ENCODE data around the gene TOMM40L.

Gene TOMM40L

DNA sequence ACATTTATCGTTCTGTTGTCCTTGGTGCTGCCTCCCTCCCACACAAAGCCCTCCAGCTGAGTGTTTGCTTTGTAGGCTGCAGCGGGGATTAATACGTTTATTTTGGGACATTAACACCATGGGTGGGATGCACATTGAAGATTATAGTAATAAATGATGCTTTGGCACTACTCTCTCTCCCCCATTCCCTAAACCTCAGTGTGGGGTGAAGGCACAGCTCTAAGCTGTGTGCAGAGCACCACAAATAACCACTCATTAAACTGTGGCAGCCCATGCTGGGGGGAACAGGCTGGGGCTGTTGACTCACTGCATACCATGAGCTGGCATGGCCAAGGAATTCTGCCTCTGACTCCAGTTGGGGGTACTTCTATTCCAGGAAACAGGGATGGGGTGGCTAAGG lies 40.3 kb downstream of the TOMM40L start:
- TF ChIP-seq EZH2 (IDR thresholded peaks at IDR 0.05; ENCODE audit: borderline replicate concordance, low read length): no peak
- TF ChIP-seq, protein P1, sequence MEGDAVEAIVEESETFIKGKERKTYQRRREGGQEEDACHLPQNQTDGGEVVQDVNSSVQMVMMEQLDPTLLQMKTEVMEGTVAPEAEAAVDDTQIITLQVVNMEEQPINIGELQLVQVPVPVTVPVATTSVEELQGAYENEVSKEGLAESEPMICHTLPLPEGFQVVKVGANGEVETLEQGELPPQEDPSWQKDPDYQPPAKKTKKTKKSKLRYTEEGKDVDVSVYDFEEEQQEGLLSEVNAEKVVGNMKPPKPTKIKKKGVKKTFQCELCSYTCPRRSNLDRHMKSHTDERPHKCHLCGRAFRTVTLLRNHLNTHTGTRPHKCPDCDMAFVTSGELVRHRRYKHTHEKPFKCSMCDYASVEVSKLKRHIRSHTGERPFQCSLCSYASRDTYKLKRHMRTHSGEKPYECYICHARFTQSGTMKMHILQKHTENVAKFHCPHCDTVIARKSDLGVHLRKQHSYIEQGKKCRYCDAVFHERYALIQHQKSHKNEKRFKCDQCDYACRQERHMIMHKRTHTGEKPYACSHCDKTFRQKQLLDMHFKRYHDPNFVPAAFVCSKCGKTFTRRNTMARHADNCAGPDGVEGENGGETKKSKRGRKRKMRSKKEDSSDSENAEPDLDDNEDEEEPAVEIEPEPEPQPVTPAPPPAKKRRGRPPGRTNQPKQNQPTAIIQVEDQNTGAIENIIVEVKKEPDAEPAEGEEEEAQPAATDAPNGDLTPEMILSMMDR (IDR thresholded peaks at IDR 0.05; ENCODE audit: low read length): no peak
- Histone ChIP-seq H3K36me3 (ENCODE audit: insufficient read depth, low read length) (no peaks in the 10 kb centered on the region), H3F3A (ENCODE audit: insufficient read depth, low read length) (no peaks in the 10 kb centered on the region), H3K9me3 (ENCODE audit: low read length) (no peaks in the 10 kb centered on the region), H2AFZ (ENCODE audit: low read length) (no peak overlapping the region), H4K20me1 (ENCODE audit: insufficient read depth, low read length) (no peaks in the 10 kb centered on the region), H3K79me2 (ENCODE audit: insufficient read depth, low read length) (no peaks in the 10 kb centered on the region), H3K9ac (ENCODE audit: low read length) (no peak overlapping the region), H3K9me2 (ENCODE audit: low read depth, low read length) (no peaks in the 10 kb centered on the region), H3K4me2 (ENCODE audit: low read length) (no peak overlapping the region), H3K27ac (ENCODE audit: low read depth, low read length, poor library complexity, severe bottlenecking) (no peak overlapping the region), H3K4me1 (ENCODE audit: insufficient read depth, low read length, severe bottlenecking) (peaks cover 8% of the 10 kb centered on the region), H3K27me3 (ENCODE audit: insufficient read depth, low read length) (peaks cover 7% of the 10 kb centered on the region; the same call in 1 of the 2 replicates), H3K4me3 (ENCODE audit: low read depth, low read length, poor library complexity, severe bottlenecking) (no peak overlapping the region)

DNA sequence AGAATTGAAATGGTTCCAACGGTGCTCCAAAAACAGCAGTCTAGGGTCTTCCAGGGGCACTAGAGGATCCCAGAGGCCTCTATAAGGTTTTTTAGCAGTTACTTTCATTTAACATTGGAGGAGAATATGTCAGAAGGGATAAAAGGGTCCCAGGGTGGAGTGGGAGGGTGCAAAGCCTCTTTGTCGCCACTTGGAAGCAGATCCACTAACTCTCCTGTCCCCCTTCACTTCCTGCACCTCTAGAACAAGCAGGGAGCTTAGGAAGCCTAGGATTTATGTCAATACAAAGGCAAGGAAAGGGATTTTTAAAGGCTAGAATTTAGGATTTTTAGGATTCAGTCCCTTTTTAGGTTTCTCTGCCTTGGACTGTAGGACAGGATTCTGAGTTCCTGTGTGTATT lies 41.0 kb downstream of the TOMM40L start:
- Histone ChIP-seq H3K27ac (ENCODE audit: low read depth, low read length, poor library complexity, severe bottlenecking) (no peak overlapping the region), H2AFZ (ENCODE audit: low read length) (no peak overlapping the region), H3F3A (ENCODE audit: insufficient read depth, low read length) (no peaks in the 10 kb centered on the region), H3K9me3 (ENCODE audit: low read length) (no peaks in the 10 kb centered on the region), H3K9ac (ENCODE audit: low read length) (no peak overlapping the region), H3K79me2 (ENCODE audit: insufficient read depth, low read length) (no peaks in the 10 kb centered on the region), H3K4me3 (ENCODE audit: low read depth, low read length, poor library complexity, severe bottlenecking) (no peak overlapping the region), H3K4me2 (ENCODE audit: low read length) (no peak overlapping the region), H3K9me2 (ENCODE audit: low read depth, low read length) (no peaks in the 10 kb centered on the region), H4K20me1 (ENCODE audit: insufficient read depth, low read length) (no peaks in the 10 kb centered on the region), H3K27me3 (ENCODE audit: insufficient read depth, low read length) (peaks cover 1% of the 10 kb centered on the region; the same call in 1 of the 2 replicates), H3K4me1 (ENCODE audit: insufficient read depth, low read length, severe bottlenecking) (peaks cover 2% of the 10 kb centered on the region), H3K36me3 (ENCODE audit: insufficient read depth, low read length) (no peaks in the 10 kb centered on the region)
- TF ChIP-seq, protein P1 (IDR thresholded peaks at IDR 0.05; ENCODE audit: low read length): no peak

DNA sequence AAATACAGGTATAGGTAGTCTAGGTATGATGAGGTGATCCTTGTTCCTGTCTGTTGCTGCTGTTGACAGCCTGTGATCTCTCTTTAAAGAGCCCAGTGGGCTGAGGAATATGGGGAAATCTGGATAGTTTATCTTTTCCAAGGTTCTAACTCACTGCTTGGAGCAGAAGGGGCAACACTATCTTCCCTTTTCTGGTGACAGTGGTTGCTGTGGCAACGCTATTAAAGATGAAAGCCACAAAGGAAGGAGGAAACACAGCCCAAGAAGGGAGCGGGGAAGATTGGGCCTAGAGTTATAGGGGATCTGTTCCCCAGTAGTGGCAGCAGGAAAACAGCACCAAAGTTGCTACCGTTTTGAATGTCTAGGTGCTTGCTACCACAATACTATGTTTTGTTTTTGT lies 41.5 kb downstream of the TOMM40L start:
- Histone ChIP-seq H3K79me2 (ENCODE audit: insufficient read depth, low read length) (no peaks in the 10 kb centered on the region), H3K4me2 (ENCODE audit: low read length) (no peak overlapping the region), H3K27ac (ENCODE audit: low read depth, low read length, poor library complexity, severe bottlenecking) (no peak overlapping the region), H3K4me3 (ENCODE audit: low read depth, low read length, poor library complexity, severe bottlenecking) (no peak overlapping the region), H3K36me3 (ENCODE audit: insufficient read depth, low read length) (no peaks in the 10 kb centered on the region), H3K4me1 (ENCODE audit: insufficient read depth, low read length, severe bottlenecking) (no peaks in the 10 kb centered on the region), H4K20me1 (ENCODE audit: insufficient read depth, low read length) (no peaks in the 10 kb centered on the region), H3K9me2 (ENCODE audit: low read depth, low read length) (no peaks in the 10 kb centered on the region), H3K27me3 (ENCODE audit: insufficient read depth, low read length) (no peaks in the 10 kb centered on the region; the same call in 1 of the 2 replicates), H3F3A (ENCODE audit: insufficient read depth, low read length) (no peaks in the 10 kb centered on the region), H3K9me3 (ENCODE audit: low read length) (no peaks in the 10 kb centered on the region), H3K9ac (ENCODE audit: low read length) (no peak overlapping the region), H2AFZ (ENCODE audit: low read length) (no peak overlapping the region)
- TF ChIP-seq, protein P1 (IDR thresholded peaks at IDR 0.05; ENCODE audit: low read length): no peak
- TF ChIP-seq EZH2 (IDR thresholded peaks at IDR 0.05; ENCODE audit: borderline replicate concordance, low read length): no peak
